Measurements from ENCODE around the gene GALM. TPM values are rescaled to one million over a fixed set of nuclear protein-coding genes. Genes with fewer than 3 reads are reported as not detected.
A peak's percentile ranks its signal among the peaks of the same experiment; 100 is the strongest.
"Not testable (repeated sequence)": the region's sequence is repeated elsewhere in the genome, so short reads cannot be mapped to it uniquely, and the experiment has no call there.

The GALM gene
- total RNA-seq, 2 experiments from 2014 or later, result 42.0 to 42.2 TPM

DNA sequence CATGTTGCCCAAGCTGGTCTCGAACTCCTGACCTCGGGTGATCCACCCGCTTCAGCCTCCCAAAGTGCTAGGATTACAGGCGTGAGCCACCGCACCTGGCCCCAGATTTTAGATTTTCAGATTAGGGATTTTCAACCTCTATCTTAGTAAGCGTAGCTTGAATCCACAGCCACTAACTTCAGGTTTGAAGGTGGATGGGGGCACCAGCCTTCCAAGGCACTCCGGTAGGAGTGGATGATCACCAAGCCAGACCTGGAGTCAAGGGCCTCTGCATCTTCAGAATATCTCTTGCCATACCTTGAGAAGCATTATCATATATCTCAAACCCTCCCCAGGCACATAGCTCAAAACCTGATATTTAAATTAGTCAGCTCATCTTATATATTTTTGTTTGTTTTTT, 17.9 kb downstream of the GALM start:
- H3K4me3 Mint-ChIP-seq, result no peak overlapping the region
- H3K9me3 Mint-ChIP-seq, result no peaks in the 10 kb centered on the region
- DNase-seq, result no peak
- no peak overlapping the region for H3K27ac Mint-ChIP-seq
- peaks cover 18% of the 10 kb centered on the region for H3K4me1 Mint-ChIP-seq
- peaks cover 66% of the 10 kb centered on the region for H3K36me3 Mint-ChIP-seq
- no peaks in the 10 kb centered on the region for H3K27me3 Mint-ChIP-seq

DNA sequence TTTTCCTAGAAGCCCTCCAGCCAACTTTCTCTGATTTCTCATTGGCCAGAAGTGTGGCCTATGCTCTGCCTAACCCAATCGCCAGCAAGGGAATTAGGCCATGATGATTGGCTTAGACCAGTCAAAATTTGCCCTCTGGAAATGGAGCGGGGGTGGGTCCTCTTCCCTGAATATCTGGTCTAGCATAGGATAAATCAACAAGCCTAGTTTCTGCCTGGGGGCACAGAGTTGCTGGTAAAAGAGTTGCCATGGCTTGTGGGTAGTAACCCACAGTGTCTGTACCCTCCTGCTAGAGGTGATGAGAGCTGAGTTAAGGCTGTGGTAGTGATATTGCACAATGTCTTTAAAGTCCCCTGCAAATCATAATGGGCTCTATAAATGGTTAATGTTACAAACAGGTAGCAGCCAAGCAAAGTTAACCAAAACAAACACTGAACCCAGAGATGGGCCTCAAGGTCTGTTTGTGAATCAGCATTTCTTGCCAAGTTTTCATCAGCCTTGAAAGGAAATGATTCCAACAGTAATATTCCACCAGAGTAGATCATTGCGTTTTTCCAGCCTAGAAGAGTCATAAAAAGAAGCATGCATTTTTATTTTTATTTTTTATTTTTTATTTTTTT, 19.3 kb downstream of the GALM start:
- no peak for DNase-seq
- Mint-ChIP-seq H3K4me3 (no peak overlapping the region), H3K27ac (no peak overlapping the region), H3K36me3 (peaks cover 66% of the 10 kb centered on the region), H3K4me1 (peaks cover 23% of the 10 kb centered on the region), H3K27me3 (no peaks in the 10 kb centered on the region), H3K9me3 (no peaks in the 10 kb centered on the region)

DNA sequence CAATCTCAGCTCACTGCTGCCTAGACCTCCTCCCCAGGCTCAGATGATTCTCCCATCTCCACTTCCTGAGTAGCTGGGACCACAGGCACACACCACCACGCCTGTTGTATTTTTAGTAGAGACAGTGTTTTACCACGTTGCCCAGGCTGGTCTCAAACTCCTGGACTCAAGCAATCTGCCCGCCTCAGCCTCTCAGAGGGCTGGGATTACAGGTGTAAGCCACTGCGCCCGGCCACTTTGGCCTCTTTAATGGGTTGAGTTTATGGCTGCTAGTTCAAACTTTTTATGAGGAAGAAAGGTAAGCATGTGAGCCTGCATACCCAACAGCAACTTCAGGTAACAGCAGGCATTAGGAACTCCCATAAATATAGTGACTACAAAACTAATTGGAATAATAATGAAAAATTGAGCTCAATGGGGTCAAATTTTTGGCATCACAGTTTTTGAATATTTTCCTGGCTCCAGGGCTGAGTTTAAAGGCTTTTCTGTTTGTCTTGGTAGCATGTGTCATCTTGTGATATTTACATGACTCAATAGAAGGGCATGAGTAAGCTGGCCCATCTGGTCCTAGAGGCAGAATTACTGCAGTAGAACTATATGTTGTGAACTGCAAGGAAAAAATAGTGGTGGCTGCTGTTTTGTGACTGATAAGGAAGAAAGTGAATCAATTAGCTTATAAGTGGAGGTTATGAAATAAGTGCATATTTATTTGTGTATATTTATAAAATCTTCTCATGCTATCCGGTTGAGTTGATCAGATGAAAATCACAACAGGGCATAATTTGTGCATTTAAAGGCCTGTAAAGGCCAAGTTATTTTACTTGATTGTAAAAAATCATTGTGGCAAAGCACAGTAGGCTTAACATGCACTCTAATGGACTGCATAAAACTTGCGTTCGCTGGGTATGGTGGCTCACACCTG, 24.8 kb downstream of the GALM start:
- no peaks in the 10 kb centered on the region for H3K9me3 Mint-ChIP-seq
- H3K4me3 Mint-ChIP-seq, result no peak overlapping the region
- no peaks in the 10 kb centered on the region for H3K27me3 Mint-ChIP-seq

DNA sequence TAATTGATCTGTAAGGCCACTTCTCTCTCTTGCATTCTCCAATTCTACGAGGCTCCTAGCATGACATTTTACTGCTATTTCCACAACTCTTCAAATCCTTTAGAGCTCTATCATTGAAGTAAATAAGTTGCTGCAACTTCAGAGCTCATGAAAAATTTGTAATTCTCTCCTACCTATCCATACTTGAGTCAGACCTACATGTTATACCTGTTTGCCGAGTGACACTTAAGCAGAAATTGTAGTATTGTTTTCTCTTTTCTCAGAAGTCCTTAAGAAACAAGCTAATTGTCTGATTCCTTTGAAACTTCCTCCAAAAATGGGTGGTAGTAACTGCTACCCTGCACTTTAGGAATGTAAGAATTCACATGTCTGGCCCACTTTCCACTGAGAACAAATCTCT, 26.1 kb downstream of the GALM start:
- no peak overlapping the region for H3K4me3 Mint-ChIP-seq
- H3K4me1 Mint-ChIP-seq, result peaks cover 16% of the 10 kb centered on the region
- H3K27ac Mint-ChIP-seq, result no peak overlapping the region

More for the DNA sequence above, 24.8 kb downstream of the GALM start:
- H3K36me3 Mint-ChIP-seq, result peaks cover 61% of the 10 kb centered on the region
- DNase-seq, result no peak
- H3K27ac Mint-ChIP-seq, result peak overlapping the region; percentile 34
- H3K4me1 Mint-ChIP-seq, result peaks cover 23% of the 10 kb centered on the region

DNA sequence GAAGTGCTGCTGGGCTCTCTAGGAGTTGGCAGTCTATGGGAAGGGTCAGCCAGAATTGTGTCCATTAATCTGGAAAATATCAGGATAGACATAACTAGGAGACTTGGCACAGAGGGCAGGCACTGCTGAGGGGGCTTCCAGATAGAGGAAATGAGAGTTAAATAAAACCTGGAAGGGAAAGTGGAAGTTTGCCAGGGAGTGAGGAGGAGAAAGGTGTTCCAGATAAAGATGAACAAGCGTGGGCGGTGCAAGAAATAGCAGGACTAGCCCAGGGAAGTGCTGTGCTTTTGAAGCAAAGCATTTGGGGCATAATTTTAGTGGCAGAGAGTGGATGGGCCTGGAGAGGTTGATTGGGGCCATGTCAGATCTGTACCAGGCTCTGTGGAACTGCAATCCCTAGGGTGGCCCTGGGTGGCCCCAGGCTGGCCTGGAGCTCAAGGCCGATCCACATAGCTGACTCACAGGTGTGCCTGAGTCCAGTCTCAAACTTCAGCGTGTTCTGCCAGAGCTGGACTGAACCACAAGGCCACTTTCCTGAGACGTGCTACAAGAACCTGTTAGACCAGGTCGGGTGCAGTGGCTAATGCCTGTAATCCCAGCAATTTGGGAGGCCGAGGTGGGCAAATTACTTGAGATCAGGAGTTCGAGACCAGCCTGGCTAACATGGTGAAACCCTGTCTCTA, 26.9 kb downstream of the GALM start:
- Mint-ChIP-seq H3K4me1 (peaks cover 23% of the 10 kb centered on the region), H3K27me3 (no peaks in the 10 kb centered on the region), H3K27ac (peak overlapping the region; percentile 17), H3K36me3 (peaks cover 59% of the 10 kb centered on the region), H3K9me3 (no peaks in the 10 kb centered on the region), H3K4me3 (no peak overlapping the region)
- DNase-seq, result no peak

More for the DNA sequence above, 26.1 kb downstream of the GALM start:
- Mint-ChIP-seq H3K27me3 (no peaks in the 10 kb centered on the region), H3K36me3 (peaks cover 59% of the 10 kb centered on the region), H3K9me3 (no peaks in the 10 kb centered on the region)
- DNase-seq, result no peak

DNA sequence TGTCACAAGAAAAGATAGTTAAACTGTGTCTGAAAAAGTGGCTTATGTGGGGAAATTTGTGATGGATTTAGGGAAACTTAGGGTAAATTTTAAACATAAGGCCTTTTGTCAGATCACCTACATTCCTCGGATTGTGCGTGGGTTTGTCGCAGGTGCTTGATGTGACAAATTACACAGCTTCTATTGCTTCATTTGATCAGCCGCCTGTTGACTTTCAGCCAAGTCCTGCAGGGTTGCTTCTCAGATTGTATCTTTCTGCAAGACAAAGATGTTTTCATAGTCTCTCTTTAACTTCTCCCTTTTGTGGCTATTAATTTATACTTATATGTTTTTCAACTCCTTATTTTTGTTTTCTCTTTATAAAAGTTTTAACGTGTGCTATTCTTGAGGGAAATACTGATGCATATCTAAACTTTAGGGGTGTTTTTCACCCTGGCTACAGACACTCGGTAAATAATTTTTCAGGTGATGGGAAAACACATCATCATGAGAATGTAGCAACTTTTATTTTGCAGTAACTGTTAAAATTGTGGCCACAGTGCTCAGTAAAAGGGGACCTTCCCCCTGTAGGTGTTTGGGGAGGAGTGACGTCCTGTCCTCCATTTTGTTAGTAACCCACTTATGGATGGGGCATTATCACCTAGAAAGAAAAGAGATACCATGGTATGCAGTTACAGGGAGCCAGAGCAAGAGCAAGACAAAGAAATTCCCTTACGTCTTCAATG, 31.4 kb downstream of the GALM start:
- Mint-ChIP-seq H3K9me3 (peaks cover 6% of the 10 kb centered on the region), H3K27ac (peak overlapping the region; percentile 25), H3K4me1 (peaks cover 31% of the 10 kb centered on the region), H3K36me3 (peaks cover 58% of the 10 kb centered on the region), H3K27me3 (no peaks in the 10 kb centered on the region), H3K4me3 (no peak overlapping the region)
- no peak for DNase-seq

DNA sequence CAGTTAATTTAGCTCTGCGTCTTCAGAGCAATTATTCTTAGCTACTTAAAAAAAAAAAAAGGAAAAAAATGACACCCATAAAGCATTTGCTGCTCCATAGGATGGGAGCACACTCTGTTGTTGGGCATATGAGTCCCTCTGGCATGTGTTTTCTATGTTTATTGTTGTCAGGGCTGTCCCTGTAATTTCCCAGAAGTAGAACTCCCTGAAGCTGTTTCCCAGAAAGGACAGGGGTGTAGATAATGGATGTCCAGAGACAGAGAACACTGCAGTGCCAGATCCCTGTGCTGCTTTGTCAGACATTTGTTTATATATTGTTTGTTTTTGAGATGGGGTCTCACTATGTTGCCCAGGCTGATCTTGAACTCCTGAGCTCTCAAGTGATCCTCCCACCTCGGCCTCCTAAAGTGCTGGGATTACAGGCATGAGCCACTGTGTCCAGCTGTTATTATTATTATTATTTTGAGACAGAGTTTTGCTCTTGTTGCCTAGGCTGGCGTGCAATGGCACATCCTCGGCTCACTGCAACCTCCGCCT, 32.6 kb downstream of the GALM start:
- H3K4me1 Mint-ChIP-seq, result peaks cover 34% of the 10 kb centered on the region
- no peak for DNase-seq
- H3K9me3 Mint-ChIP-seq, result peaks cover 6% of the 10 kb centered on the region
- no peaks in the 10 kb centered on the region for H3K27me3 Mint-ChIP-seq
- peaks cover 56% of the 10 kb centered on the region for H3K36me3 Mint-ChIP-seq
- H3K27ac Mint-ChIP-seq, result no peak overlapping the region
- no peak overlapping the region for H3K4me3 Mint-ChIP-seq

DNA sequence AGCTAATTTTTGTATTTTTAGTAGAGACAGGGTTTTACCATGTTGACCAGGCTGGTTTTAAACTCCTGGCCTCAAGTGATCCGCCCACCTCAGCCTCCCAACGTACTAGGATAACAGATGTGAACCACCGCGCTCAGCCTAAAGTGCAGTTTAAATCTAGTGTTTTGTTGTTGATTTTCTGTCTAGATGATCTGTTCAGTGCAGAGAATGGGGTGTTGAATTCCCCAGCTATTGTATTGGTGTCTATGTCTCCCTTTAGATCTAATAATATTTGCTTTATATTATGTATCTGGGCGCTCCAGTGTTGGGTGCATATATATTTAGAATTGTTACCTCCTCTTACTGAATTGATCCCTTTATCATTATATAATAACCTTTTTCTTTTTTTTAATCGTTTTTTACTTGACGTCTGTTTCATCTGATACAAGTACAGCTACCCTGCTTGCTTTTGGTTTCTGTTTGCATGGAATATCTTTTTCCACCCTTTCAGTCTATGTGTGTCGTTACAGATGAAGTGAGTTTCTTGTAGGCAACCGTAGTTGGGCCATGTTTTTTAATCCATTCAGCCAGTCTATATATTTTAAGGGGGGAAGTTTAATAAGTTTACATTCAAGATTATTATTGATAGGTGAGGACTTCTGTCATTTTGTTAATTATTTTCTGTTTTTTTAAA, 34.3 kb downstream of the GALM start:
- no peak overlapping the region for H3K4me3 Mint-ChIP-seq
- no peak for DNase-seq
- peak overlapping the region; percentile 71 for H3K27ac Mint-ChIP-seq
- H3K9me3 Mint-ChIP-seq, result peaks cover 6% of the 10 kb centered on the region
- no peaks in the 10 kb centered on the region for H3K27me3 Mint-ChIP-seq
- peaks cover 34% of the 10 kb centered on the region for H3K4me1 Mint-ChIP-seq
- peaks cover 48% of the 10 kb centered on the region for H3K36me3 Mint-ChIP-seq

DNA sequence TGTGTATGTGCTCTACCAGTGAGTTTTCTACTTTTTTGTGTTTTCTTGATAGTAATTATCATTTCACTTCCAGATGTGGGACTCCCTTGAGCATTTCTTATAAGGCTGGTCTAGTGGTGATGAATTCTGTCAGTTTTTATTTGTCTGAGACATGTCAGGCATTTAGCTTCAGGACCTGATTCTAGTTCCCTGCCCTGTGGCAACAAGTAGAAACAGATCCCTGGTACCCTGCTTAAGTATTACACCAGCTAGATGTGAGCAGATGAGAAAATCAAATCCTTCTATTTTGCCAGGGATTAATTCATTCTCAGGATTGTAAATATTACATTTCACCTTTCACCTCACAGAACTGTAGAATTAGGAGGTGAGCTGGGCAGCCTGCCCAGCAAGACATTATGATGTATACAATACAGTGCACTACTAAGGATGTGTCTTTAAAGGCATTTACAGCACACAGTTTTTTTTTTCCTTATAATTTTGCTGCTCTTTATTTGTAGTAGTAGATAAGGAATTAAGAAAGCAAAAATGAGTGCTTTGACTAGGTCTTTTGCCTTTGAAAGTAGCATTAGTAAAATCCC, 35.1 kb downstream of the GALM start:
- peak overlapping the region; percentile 33 for H3K4me3 Mint-ChIP-seq
- H3K4me1 Mint-ChIP-seq, result peaks cover 36% of the 10 kb centered on the region
- peaks cover 48% of the 10 kb centered on the region for H3K36me3 Mint-ChIP-seq
- peak overlapping the region; percentile 71 for H3K27ac Mint-ChIP-seq
- H3K9me3 Mint-ChIP-seq, result peaks cover 6% of the 10 kb centered on the region
- no peak for DNase-seq
- H3K27me3 Mint-ChIP-seq, result no peaks in the 10 kb centered on the region

DNA sequence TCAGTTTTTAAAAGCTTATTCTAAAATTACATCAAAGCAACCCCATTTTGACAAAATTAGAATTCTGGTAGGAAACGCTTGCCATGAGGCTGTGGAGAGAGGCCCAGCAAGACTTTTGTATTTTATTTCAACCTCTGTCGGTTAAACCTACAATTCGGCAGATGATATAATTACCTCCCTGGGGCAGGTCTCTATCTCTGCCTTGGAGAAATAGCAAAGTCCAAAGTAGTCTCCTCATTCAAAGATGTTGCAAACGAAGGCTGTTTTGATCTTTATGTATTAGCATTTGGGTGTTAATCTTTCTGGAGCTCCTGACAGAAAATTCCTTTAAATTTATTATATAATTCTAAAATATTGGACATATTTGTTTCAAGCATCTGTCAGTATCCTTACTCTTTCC, 35.6 kb downstream of the GALM start:
- Mint-ChIP-seq H3K9me3 (peaks cover 6% of the 10 kb centered on the region), H3K36me3 (peaks cover 45% of the 10 kb centered on the region), H3K27me3 (no peaks in the 10 kb centered on the region), H3K4me1 (peaks cover 38% of the 10 kb centered on the region), H3K4me3 (no peak overlapping the region), H3K27ac (no peak overlapping the region)
- DNase-seq, result no peak

DNA sequence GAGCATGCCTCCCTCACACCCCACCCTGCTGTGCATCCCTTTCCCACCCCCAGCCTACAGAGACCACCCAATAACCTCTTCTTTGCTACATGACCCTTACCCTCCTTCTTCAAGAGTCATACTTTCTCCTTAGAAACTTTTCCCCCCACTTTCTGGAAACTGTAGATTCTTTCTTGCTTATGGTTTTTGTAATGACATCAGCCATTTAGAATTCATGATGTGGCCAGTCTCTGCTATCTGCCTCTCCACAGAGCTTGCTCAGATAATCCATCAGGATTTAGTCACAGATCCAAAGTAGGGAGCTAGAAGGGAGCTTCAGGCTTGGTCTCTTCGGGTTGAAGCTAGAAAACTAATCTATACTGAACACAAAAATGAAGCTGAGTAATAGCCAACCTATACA, 36.5 kb downstream of the GALM start:
- Mint-ChIP-seq H3K9me3 (peaks cover 6% of the 10 kb centered on the region), H3K27ac (peak overlapping the region; percentile 9), H3K27me3 (no peaks in the 10 kb centered on the region), H3K4me3 (no peak overlapping the region), H3K36me3 (peaks cover 47% of the 10 kb centered on the region), H3K4me1 (peaks cover 42% of the 10 kb centered on the region)
- DNase-seq, result no peak

DNA sequence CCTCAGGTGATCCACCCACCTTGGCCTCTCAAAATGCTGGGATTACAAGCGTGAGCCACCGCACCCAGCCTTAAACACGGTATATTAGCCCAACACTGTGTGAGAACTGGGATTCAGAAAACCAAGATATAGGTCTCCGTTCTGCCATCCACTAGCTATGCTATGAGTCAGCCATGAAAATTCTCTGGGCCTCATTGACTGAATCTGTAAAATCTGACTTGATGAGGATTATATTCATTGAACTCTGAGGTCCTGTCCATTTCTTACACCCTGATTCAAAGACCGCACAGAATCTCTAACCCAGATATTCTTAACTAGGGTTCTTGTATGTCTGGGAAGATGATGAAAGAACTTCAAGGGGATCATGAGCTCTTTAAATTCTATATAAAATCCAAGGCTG, 37.4 kb downstream of the GALM start:
- not testable (repeated sequence) for H3K27ac Mint-ChIP-seq

DNA sequence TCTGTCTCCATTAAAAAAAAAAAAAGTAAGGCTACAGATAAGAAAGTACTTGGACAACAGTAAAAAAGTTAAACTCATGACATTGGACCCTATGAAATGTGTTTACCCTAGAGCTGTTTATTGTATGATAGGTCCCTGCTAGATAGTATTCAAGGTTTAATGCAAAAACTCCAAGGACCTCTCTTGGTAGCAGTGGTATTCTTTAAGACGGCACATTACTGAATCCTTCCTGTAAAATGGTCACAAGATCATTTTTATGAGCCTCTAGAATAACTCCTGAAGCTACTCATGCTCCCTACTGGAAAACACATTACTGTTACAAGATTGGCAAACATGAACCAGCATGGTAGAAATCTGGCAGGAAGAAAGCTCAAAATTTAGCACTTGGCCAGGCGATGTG, 38.8 kb downstream of the GALM start:
- Mint-ChIP-seq H3K27ac (no peak overlapping the region), H3K27me3 (no peaks in the 10 kb centered on the region), H3K4me1 (peaks cover 53% of the 10 kb centered on the region), H3K36me3 (peaks cover 42% of the 10 kb centered on the region), H3K9me3 (peaks cover 6% of the 10 kb centered on the region), H3K4me3 (no peak overlapping the region)
- no peak for DNase-seq

More for the DNA sequence above, 37.4 kb downstream of the GALM start:
- not testable (repeated sequence) for H3K9me3 Mint-ChIP-seq, DNase-seq, H3K27me3 Mint-ChIP-seq, H3K4me3 Mint-ChIP-seq
- peaks cover 41% of the 10 kb centered on the region for H3K4me1 Mint-ChIP-seq
- H3K36me3 Mint-ChIP-seq, result peaks cover 46% of the 10 kb centered on the region

DNA sequence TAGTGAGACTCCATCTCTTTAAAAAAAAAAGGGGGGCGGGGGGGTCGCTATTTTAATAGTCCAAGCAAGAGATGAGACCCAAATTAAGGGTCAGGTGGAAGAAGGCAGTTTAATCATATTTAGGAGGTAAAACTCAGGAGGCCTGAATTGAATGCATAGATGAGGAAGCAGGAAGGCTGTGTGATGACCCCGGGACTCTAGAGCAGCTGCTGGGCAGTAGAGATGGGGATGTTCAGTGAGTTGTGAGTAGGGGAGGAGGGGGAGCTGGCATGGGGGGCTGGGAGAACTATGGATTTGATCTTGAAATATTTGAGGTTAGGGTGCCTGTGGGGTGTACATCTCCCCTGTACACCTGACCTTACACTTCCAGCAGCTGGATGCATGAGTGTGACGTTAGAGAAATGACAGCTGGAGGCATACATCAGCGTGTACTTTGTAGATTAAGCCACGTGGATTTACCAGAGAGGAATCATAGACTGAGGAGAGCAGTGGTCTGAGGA, 41.0 kb downstream of the GALM start:
- no peak overlapping the region for H3K4me3 Mint-ChIP-seq
- peak overlapping the region; percentile 11 for H3K27ac Mint-ChIP-seq
- no peaks in the 10 kb centered on the region for H3K27me3 Mint-ChIP-seq
- DNase-seq, result no peak
- peaks cover 44% of the 10 kb centered on the region for H3K4me1 Mint-ChIP-seq
- H3K36me3 Mint-ChIP-seq, result peaks cover 33% of the 10 kb centered on the region
- peaks cover 3% of the 10 kb centered on the region for H3K9me3 Mint-ChIP-seq
